ENCODE measurements around the gene PPP1R7.

- no peak for TF ChIP-seq CTCF (IDR thresholded peaks at IDR 0.05; ENCODE audit: low read depth, low read length, missing input control)
- no peak for TF ChIP-seq TAF1 (conservative IDR thresholded peaks at IDR 0.05)
- TF ChIP-seq, protein P1, sequence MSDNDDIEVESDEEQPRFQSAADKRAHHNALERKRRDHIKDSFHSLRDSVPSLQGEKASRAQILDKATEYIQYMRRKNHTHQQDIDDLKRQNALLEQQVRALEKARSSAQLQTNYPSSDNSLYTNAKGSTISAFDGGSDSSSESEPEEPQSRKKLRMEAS (IDR thresholded peaks at IDR 0.05), result no peak
- no peak for TF ChIP-seq HNF4A (conservative IDR thresholded peaks at IDR 0.05)
- no peak for TF ChIP-seq REST (IDR thresholded peaks at IDR 0.05)
- no peak for TF ChIP-seq JUND (IDR thresholded peaks at IDR 0.05)
- TF ChIP-seq HNF4G (IDR thresholded peaks at IDR 0.05), result no peak
- TF ChIP-seq RAD21 (IDR thresholded peaks at IDR 0.05), result no peak
- TF ChIP-seq, protein P2, sequence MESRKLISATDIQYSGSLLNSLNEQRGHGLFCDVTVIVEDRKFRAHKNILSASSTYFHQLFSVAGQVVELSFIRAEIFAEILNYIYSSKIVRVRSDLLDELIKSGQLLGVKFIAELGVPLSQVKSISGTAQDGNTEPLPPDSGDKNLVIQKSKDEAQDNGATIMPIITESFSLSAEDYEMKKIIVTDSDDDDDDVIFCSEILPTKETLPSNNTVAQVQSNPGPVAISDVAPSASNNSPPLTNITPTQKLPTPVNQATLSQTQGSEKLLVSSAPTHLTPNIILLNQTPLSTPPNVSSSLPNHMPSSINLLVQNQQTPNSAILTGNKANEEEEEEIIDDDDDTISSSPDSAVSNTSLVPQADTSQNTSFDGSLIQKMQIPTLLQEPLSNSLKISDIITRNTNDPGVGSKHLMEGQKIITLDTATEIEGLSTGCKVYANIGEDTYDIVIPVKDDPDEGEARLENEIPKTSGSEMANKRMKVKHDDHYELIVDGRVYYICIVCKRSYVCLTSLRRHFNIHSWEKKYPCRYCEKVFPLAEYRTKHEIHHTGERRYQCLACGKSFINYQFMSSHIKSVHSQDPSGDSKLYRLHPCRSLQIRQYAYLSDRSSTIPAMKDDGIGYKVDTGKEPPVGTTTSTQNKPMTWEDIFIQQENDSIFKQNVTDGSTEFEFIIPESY (IDR thresholded peaks at IDR 0.05), result no peak
- no peak for TF ChIP-seq EGR1 (IDR thresholded peaks at IDR 0.05; ENCODE audit: low read depth in 2 of 2)
- TF ChIP-seq RXRA (IDR thresholded peaks at IDR 0.05), result no peak
- TF ChIP-seq, protein P3, sequence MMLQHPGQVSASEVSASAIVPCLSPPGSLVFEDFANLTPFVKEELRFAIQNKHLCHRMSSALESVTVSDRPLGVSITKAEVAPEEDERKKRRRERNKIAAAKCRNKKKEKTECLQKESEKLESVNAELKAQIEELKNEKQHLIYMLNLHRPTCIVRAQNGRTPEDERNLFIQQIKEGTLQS (IDR thresholded peaks at IDR 0.05), result no peak
- no peak for TF ChIP-seq YY1 (IDR thresholded peaks at IDR 0.05)
- no peak for TF ChIP-seq FOXA2 (IDR thresholded peaks at IDR 0.05)
Measured at GRCh38 chr2:241125626-241126025, 24.6 kb upstream of the PPP1R7 start.

Measured in liver (tissue), 3 donors.